GM19467 (cell line): ENCODE measurements around the gene IMMP2L.
"Not testable (repeated sequence)": the region's sequence is repeated elsewhere in the genome, so short reads cannot be mapped to it uniquely, and the experiment has no call there.

Source experiments
- ATAC-seq: cut with Tn5 transposase; IDR thresholded peaks from one replicate; pipeline ENCODE4 v1.9.1; 2021; ENCODE audit warnings: mild to moderate bottlenecking, moderate library complexity; ENCODE audit not compliant: unreplicated experiment

Gene IMMP2L

DNA sequence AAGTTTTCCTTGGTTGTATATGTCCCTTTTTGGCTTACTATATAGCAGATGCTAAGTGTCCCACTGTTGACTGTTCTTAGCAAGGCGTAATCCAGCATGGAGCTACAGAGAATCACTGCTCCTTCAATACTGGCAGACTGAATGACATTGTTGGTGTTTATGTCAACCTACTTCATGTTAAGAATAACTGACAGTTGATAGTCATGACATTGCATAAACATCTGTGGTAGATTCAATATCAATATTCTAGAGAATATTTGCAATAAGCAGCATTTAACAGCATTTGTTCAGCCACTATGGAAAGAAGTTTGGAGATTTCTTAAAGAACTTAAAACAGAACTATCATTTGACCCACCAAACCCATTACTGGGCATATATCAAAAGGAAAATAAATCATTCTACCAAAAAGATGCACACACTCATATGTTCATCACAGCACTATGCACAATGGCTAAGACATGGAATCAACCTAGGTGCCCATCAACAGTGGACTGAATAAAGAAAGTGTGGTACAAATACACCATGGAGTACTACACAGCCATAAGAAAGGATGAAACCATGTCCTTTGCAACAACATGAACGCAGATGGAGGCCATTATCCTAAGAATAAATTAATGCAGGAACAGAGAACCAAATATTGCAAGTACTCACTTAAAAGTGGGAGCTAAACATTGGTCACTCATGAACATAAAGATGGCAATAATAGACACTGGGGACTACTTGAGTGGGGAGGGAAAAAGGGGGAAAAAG lies 88.7 kb downstream of the IMMP2L start:
- no peak for ATAC-seq

DNA sequence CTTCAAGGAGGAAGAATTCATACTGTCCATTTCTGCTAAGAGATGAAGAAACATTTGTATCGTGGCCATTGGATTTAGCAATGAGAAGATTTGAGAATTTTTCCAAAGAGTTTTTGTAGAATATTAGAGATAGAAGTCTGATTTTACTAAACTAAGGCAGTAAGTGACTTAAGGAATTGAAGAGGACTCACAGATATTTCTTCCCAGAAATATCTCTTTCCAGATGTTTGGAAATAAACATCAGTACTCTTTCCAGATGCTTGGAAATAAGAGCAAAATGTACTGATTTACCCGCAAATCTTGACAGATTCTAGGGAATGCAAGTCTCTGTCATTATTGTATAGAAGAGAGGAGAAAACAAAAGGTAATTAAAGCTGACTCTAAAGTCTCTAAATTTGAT lies 91.3 kb downstream of the IMMP2L start:
- ATAC-seq, result no peak

- ATAC-seq, result not testable (repeated sequence)
Measured at GRCh38 chr7:111469894-111470293, 92.4 kb downstream of the IMMP2L start.

DNA sequence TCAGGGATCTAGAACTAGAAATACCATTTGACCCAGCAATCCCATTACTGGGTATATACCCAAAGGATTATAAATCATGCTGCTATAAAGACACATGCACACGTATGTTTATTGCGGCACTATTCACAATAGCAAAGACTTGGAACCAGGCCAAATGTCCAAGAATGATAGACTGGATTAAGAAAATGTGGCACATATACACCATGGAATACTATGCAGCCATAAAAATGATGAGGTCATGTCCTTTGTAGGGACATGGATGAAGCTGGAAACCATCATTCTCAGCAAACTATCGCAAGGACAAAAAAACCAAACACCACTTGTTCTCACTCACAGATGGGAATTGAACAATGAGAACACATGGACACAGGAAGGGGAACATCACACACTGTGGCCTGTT lies 96.5 kb downstream of the IMMP2L start:
- not testable (repeated sequence) for ATAC-seq

- ATAC-seq, result no peak
Measured at GRCh38 chr7:111460695-111461094, 101.6 kb downstream of the IMMP2L start.

DNA sequence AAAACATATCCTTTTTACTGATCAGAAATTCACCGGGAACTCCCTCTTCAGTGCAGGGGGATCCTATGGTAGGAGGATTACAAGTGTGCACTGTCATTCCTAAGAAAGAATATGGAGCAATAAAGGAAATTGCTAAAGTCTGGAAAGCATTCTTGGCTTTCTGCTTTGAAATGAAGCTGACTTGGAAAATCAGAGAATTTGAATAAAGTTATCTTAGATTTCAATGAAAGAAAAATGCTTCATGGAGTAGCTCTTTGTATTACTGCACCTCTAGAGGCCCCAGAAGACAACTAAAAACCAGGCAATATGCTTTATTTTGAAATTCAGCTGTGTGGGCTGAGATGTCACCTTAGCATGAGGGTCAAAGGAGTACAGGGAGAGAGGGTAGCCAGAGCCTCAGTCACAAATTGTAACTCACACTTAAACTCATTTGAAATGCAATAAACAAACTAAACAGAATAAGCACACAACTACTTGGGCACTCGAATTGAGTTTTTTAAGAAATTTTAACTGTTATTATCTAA lies 102.5 kb downstream of the IMMP2L start:
- no peak for ATAC-seq

GRCh38 chr7:111459065-111459756 lies 103.1 kb downstream of the IMMP2L start:
- no peak for ATAC-seq

GRCh38 chr7:111450705-111451104 lies 111.6 kb downstream of the IMMP2L start:
- ATAC-seq, result not testable (repeated sequence)

DNA sequence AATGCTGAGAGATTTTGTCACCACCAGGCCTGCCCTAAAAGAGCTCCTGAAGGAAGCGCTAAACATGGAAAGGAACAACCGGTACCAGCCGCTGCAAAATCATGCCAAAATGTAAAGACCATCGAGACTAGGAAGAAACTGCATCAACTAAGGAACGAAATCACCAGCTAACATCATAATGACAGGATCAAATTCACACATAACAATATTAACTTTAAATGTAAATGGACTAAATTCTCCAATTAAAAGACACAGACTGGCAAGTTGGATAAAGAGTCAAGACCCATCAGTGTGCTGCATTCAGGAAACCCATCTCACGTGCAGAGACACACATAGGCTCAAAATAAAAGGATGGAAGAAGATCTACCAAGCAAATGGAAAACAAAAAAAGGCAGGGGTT lies 114.8 kb downstream of the IMMP2L start:
- ATAC-seq, result not testable (repeated sequence)

GRCh38 chr7:111439977-111440376 lies 122.3 kb downstream of the IMMP2L start:
- ATAC-seq, result no peak

DNA sequence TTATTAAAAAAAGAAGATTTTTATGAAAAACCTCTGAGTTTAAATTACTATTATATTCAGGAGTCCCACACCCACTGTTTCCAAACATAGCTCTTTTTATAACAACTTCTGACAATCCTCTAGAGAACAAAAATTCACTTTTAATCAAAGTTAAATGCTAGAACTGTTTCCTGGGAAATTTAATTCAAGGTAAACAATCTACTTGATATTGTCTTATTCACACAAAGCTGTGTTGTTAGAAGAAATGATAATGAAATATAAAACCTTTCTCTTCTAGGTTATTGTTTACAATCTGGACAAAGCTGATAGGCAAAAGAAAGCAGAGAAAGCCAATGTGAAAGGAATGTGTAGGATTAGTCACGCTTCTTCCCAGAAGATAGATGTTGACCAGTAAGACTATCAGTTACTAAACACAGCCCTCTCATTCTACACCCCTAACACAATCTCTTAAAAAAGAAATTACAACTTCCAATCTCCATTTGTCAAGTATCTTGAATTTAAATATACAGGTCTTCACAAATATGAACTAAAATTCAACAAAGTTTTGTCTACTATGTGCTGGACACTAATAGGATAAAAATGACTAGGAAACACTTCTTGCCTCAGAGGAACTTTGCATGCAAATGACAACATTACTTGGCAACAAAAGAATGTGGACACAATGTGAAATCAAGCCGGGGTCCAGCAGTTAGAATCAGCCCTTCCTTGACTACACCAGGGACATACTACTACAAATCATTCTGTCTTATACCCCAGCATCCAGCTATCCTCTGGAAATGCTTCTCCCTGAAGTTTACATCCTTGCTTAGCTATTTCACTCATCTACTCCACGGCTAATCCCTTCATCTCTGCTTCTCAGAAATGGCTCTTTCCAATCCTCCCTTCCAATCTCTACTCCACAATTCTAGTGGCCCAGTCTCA lies 123.7 kb downstream of the IMMP2L start:
- ATAC-seq, result no peak

- ATAC-seq, result no peak
Measured at GRCh38 chr7:111437736-111438135, 124.6 kb downstream of the IMMP2L start.

GRCh38 chr7:111436608-111437007 lies 125.7 kb downstream of the IMMP2L start:
- no peak for ATAC-seq

DNA sequence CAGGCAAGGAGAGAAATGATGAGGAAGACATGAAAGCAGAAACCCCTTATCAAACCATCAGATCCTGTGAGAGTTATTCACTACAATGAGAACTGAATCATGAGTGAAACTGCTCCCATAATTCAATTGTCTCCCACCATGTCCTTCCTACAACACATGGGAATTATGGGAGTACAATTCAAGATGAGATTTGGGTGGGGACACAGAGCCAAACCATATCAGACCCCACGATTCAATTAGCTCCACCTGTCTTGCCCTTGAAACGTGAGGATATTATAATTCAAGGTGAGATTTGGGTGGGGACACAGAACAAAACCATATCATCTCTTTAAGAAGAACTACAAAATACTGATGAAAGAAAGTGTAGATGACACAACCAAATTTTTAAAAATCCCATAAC lies 128.9 kb downstream of the IMMP2L start:
- ATAC-seq, result no peak

DNA sequence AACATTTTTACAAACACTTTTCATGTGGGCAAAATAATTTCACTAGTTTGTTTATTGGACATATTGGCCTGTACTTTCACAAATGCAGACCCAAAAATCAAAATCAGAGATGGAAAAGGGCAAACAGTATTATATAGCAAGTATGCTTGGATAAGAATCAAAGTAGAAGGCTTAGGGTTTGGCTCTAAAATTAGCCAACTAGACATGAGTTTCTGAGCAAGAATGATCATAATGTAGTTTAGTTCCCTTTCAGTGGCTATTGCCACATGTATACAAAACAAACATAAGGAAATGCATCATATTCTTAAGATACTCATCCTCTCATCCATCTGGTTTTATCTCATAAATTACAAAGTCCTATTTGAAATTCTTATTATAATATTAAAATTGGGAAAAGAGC lies 132.5 kb downstream of the IMMP2L start:
- no peak for ATAC-seq

DNA sequence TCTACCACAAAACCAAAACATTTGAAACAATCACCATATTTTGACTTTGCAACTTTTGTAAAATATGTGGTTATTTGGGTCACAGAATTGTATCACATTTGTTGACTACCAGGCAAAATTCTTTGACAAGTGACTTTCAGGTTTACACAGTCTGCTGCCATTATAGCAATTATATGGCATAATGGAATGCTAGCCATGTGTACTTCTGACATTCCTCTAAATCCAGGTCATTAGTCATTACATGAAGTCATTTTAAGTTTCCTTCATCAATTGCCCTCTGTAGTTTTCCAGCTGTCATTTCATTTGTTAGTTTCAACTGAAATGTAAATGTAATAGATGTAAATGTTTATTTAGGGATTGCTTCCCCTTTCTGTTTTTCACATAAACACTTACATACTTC lies 137.5 kb downstream of the IMMP2L start:
- ATAC-seq, result no peak

- no peak for ATAC-seq
Measured at GRCh38 chr7:111414374-111414773, 147.9 kb downstream of the IMMP2L start.

DNA sequence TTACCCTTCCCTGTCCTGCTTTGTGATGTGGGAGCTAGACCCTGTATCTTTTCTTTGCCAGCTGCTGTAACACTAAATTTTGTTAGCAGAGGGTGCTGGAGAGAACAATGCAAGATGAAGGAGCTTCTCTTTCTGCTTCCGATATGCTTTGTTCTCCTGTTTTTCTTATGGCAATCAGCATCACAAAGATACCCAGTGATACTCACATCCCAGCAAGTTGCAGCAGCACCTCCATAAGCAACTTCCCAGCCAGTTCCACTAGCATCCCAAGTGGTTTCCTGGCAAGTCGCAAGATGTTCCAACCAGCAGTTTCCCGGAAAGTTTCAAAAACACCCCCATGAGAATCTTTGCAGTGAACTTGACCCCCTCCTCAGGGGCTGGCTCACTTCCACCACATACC lies 148.6 kb downstream of the IMMP2L start:
- no peak for ATAC-seq

- ATAC-seq, result no peak
Measured at GRCh38 chr7:111410899-111411298, 151.4 kb downstream of the IMMP2L start.

DNA sequence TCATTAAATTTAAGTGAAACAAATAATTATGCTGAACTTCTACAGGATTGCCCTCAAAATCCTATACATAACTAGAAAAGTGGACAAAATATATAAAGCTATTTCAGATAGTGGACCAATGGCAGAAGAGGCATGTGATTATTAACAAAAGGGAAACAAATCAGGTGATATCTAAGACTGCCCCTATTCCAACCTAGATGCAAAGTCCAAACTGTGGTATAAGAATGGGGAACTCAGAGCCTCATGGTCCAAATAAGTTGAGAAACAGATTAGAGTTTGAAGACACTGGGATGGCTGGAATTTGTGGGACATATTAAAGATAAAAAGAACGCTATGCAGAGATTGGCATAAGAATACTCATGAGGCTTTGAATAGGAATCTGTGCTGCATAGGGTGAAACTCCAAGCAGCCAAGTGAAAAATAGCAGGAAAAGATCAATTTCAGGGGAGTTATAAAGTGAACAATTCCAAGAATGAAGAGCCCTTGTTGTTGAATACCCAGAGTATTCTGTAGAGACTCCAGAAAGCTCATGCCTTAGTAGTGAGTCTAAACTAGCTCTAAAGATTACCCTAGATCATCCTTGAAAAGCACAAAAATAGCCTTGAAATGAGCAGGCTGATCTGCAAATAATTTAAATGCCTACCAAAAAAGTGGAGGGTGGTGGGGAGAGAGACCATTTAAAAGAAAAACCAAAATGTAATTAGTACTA lies 152.4 kb downstream of the IMMP2L start:
- ATAC-seq, result no peak

GRCh38 chr7:111408724-111409123 lies 153.6 kb downstream of the IMMP2L start:
- no peak for ATAC-seq
